HTERT RPE-1 (cell line): Measurements from ENCODE around the gene IQSEC3.

Source experiments
- in situ Hi-C: fragments of 300-500 bp; cut with MboI; formaldehyde crosslinking; loops from 4 replicates; pipeline ENCODE4 v1.14.3; 2020; ENCODE audit warnings: low sequenced_read_pairs

IQSEC3 gene

DNA sequence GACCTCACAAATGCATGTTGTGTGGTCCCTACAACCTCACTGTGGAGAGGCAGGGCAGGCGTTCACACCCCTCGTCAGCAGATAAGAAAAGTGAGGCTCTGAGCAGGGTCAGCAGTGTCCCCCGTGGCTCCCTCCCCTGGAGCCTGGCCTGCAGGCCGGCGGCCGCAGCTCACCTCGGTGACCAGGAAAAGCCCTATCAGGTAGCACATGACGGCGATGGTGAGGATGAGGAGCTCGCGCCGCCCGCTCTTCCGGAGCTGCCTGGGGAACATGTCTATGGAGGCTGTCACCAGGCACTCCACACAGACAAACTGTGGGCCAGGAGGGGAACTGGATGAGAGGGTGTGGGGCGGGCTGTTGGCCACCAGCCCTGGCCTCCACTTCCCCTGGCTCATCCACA, 129.4 kb downstream of the IQSEC3 start:
- in situ Hi-C loops = no loop called here

DNA sequence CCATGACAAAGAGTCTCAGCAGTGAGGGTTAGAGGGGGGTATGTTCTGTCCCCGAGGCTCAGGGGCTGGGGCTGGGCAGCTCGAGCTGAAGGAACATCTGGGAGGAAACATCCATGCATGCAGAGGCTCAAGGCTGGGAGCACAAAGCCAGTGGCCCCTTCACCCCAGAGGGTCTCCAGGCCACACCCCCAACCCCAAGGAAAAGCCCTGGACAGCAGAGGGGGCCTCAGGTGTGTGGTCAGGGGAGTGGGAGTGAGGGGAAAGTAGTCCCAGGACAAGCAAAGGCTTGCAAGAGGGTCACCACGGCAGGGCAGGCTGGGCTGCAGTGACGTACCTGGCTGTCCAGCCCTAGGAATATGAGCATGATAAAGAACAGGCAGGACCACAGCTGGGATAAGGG, 129.9 kb downstream of the IQSEC3 start:
- in situ Hi-C loops = no loop called here

DNA sequence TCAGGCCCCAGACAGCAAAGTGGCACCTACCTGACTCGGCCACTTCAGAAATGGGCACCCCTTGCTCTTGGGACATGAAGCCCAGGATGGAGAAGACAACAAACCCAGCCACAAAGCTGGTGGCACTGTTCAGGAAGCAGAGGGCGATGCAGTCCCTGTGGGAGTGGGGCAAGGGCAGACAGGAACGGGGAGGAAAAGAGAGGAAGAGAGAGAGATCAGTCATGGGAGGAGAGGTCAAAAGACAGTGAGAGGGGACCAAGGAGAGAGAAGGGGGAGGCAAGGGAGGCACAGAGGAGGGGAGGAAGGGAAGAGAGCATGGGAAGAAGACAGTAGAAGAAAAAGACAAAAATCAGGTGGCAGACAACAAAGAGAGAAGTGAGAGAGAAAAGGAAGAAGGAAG, 130.8 kb downstream of the IQSEC3 start:
- in situ Hi-C loops = no loop called here

DNA sequence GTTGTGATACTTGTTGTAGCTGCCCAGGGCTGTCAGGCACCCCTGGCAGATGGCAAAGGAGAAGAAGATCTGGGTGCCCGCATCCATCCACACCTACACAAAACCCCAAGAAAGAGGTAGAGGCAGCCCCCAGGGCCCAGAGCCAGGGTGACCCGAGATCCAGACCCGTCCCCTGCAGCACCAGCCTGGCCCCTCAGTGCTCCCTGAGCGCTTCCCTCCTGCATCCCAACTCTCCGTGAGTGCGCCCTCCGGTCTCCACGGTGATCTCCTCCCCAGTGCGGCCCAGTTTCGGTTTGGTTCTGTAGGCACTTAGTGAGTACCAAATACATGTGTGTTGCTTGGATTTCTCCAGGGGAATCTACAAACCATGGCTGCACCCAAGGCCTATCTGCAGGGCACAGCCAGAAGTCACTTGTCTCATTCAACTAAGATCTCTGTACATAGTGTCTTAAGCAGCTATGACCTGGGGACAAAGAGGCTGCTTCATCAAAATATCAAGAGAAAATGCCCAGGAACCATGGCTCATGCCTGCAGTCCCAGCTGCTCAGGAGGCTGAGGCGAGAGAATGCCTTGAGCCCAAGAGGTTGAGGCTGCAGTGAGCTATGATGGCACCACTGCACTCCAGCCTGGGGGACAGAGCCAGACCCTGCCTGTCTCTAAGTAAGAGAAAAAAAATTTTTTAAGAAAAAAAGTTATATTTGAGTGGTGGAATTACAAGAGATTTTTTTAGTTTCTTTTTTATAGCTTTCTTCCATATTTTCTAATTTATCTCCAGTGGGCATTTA, 131.5 kb downstream of the IQSEC3 start:
- in situ Hi-C loops = no loop called here

DNA sequence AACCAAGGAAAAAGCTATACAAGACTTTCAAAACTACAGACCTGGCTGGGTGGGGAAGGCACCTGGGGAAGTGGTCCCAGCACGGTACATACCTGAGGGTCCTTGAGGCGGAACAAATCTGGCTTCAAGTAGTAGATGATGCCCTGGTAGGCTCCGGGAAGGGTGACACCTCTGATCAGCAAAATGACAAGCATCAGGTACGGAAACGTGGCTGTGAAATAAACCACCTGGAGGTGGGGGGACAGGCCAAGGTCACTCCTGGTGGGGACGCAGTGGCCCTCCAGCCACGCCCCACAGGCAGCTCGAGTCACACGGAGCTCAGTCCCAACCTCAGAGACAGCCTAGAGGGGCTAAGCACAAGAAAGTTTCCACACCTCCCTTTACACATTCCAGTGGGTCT, 132.1 kb downstream of the IQSEC3 start:
- in situ Hi-C loops = no loop called here

DNA sequence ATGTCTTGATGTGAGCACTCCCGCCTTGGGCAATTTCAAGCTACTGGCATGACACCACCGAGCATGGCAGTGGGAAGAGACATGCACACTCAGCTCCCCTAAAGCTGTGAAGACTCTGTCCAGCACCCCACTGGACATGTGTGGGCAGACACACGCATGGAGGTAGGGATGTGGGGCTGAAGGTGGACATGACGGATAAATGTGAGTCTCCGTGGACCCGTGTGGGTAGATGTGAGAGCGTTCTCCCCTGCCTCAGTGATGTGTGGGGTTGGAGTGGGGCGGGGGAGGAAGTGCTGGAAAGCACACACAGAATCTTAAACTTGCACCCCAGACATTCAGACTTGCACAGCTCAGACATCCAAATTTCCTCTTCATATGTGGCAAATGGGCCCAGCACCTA, 134.8 kb downstream of the IQSEC3 start:
- in situ Hi-C loops = no loop called here

DNA sequence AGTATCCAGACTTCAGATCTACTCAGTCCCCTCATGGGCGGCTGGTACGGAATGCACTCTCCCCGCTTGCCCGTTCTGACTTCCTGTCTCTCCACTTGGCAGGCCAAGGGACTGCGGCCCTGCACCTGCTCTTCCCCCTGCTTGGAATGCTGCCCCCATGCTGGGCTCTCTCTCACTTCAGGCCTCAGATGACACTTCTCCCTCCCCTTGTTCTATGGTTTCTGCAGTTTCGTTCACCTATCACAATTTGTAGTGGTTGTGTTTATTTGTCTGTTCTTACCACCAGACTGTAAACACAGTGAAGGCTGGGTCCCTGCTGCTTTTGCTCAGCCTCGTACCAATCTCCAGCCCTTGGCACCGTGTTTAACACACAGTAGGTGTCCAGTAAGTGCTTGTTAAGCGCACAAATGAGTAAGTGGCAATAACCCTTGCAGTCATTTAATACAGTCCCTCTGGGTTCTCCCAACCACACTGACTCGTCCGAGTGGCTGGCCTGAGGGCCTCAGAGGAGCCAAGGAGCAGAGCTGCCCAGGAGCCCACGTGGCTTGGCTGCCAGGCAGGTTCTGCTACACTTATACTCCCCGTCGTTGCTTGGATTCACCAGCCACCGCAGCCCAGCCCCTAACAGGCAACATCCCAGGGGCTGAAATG, 135.6 kb downstream of the IQSEC3 start:
- in situ Hi-C loops = no loop called here

DNA sequence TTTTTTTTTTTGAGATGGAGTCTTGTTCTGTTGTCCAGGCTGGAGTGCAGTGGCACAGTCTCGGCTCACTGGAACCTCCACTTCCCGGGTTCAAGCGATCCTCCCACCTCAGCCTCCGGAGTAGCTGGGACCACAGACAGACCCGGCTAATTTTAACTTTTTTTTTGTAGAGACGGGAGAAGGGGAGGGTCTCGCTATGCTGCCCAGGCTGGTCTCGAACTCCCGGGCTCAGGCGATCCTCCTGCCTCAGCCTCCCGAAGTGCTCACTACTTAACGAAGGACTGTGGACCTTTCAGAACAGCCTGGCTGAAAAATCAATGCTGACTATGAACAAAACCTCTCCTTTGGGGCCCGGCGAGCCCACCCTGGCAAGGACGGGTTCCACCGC, 136.5 kb downstream of the IQSEC3 start:
- in situ Hi-C loops = no loop called here

DNA sequence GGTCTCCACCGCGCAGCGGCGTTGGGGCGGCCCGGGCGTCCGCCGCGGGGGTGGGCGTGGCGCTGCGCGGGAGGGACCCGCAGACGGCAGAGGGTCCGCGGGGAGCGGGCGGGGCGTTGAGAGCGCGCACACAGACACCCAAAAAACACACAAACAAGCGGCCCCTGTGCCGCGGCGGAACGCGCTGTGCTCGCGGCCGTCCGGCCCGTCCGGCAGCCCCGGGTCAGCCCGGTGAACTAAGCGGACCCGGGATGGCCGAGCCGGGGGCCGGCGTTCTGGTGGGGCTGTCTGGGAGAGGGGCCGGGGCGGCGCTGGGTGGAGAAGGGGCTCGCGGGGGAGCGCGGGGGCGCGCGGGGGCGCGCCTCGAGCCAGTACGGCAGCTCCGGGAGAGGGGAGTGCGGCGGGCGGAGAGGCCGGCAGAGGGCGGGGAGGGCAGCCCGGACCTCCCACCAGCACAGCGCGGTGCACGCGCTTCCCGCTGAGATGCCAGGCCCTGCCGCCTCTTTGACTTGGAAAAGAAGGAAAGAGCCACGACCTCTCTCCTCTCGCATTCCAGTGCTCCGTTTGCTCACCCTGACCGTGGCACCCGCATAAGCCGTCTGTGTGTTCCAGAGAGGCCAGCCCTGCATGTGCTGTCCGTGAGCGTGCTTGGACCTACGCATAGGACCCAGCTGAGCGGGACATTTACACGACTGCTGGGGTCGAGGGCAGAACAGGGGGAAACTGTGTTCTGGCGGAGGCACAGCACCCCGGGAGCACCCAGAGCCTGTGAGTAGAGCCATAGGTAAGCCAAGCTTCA, 137.1 kb downstream of the IQSEC3 start:
- in situ Hi-C loops = no loop called here

DNA sequence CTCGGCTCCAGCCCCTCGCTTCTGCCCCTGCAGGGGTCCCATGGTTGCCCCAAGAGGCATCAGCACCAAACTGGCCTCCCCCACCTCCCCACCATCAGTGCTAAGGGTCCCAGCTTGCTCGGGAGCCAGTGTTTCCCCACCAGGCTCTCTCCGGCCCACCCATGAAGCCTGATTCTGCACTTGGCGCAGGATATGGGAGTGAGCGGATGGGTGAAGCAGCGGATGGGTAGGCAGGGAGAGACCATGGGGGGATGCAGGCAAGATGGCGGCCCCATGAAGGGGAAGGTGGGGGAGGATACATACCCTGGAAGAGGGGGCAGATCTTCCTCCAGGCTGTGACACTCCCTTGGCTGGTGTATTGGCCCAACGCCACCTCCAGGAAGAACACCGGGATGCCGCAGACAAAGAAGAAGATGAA, 137.7 kb downstream of the IQSEC3 start:
- in situ Hi-C loops = no loop called here

DNA sequence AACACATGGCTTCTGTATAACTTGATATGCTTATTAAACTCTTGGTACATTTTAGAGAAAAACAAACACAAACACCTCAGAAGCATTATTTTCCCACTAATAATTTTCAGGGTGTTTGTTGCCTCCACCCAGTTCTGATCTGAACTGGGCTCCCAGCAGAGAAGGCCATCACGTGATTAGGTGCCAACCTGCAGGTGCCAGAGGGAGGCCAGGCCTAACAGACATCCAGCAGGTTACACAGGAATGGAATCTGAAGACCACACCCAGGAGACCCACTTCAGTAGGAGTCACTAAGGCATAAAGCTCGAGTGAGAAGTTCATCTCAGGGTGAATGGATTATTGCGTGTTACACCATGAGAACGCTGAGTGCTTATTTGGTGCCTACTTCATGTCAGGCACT, 138.5 kb downstream of the IQSEC3 start:
- in situ Hi-C loops = no loop called here

DNA sequence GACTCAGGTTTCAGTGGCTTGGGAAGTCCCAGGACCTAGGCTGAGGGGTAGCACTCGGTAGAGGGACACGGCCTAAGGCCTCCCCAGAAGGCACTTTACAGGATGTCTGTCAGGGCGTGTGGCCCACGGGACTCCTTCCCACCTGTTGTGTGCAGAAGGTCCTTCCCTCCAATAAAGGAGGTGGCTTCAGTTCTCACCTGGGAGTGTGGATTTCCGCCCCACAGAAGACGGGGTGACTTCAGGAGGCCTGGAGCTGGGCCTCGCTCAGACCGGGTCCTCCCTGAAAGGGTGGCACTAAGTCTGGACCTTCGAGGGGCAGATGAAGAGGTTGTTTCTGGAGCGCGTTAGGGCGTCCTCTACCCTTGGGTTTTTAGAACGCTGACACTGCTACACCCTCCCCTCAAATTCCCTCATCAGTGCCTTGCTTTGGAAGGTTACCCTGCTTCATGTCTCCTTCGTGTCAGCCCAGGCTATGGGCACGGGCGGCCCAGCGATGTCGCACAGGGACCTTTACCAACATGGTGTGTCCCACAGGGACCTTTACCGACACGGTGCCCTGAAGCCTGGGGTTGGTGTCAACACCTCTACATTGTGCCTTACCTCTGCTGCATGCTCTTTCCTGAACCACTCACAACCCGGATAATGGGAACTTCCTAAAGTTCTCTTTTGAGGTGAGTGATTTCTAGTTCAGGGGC, 140.3 kb downstream of the IQSEC3 start:
- in situ Hi-C loops = no loop called here

DNA sequence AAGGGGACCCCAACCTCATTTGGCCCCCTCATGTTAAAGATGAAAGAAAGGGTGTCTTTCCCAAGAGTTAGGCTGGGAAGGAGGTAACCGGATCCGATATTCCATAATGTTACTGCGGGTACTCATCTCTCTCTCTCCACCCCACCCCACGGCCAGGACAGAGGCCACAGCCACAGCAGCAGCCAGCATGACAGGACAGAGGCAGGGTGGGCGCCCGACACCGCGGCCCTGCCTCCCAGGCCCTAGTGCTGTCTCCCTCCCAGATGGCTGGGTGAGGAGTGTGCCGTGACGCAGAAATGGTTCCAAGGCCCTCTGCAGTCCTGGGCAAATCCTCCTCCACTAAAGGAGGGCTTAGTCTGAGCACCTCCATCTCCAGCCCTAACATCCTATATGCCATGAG, 141.2 kb downstream of the IQSEC3 start:
- in situ Hi-C loops = no loop called here

DNA sequence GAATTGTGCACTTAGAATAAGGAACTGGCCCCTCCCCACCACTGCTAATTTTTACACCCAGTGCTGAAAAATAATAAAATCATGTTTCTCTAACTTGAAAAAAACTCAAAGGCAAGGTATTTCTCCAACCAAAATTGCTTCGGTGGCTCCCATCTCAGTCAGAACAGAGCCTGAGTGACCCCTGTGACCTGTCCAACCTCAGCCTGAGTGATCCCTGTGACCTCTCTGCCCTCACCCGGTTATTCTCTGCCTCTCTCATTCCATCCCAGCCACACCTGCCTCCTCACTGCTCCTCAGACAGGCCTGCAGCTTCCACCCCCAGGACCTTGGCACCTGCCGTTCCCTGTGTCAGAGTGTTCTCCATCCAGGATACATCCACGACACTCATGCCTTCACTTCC, 142.2 kb downstream of the IQSEC3 start:
- in situ Hi-C loops = no loop called here

DNA sequence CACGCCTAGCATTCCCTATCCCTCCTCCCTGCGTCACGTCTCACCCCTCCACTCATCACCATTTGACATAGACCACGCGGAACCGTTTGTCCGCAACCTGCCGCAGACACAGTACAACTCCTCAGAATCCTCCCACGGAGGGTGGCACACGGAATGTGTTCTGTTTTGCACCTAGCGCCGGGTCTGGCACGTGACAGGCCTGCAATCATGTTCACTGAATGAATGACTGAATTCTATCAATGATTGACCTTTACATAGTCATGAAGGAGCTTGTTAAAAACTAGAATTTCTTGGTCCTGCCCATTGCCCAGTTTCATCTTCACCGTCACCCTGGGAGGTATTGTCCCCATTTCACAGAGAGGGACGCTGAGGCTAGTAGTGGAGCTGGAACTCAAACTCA, 142.7 kb downstream of the IQSEC3 start:
- in situ Hi-C loops = no loop called here

DNA sequence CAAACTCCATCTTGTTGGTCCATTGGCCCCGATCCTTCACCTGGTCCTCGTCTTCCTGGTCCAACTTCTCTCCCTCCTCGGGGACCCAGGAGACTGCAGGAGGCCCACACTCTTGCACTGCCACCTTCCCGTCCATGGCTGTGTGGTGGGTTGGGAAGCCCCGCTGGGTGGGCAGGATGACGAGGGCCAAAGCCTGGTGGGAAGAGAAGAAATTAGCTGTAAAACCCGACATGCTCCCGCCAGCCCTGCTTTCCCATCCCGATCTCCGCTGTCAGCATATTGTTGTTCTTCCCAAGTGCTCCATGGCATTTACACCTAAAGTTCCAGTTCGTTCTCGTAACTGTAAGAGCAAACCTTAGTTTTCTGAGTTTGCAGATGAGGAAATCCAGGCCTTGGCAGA, 143.3 kb downstream of the IQSEC3 start:
- in situ Hi-C loops = no loop called here

DNA sequence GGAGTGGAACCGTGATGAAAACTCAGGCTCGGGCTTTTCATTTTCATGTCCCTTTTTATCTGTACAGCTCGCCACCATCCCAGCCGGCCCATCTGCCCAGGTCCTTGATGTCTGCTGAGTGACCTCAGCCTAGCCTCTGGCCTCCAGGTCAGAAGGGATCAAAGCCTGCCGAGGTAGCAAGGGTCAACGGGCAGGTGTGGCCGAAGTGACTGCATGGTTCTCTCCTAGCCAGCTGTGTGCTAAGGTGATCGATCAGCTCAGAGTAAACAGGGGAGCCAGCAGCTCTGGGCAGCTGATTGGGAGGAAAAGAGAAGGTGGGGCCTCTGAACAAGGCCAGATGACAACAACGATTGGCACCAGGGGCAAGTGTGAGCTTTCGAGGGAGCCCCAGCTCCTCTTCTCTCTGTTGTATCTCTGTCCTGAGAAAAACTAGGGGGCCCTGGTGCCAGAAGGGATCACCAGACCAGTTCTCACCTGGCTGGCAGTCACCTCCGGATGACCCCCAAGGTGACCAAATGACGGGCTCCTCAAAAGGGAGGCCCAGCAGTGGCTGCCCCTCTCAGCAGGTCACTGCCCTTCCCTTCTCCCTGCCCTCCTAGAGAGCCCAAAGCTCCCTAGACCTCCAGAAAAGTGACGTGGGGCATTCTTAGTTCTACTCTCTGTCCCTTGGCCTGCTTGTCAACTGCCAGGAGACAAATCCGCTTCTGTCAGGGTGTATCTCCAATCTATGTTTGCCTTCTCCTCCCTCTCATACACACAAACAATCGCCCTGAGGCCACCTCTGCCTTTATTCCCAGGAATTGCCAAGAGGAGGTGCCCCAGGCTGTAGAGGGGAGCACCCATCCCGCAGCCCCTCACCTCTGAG, 143.9 kb downstream of the IQSEC3 start:
- in situ Hi-C loops = no loop called here

DNA sequence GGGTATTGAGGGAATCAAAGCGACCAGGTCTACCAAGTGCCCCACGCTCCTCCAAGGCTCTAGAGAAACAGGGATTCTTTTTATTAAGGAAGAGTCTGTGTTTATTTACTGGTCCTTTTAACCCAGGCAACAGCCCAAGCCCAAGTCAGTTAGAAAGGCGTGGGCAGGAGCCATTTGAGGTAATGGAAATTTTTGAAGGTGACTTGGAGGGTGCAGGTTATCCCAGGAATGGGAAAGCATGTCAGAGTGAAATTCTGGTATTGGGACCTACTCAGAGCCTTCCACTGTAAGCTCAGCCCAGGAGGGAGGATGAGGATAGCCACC, 144.5 kb downstream of the IQSEC3 start:
- in situ Hi-C loops = no loop called here

DNA sequence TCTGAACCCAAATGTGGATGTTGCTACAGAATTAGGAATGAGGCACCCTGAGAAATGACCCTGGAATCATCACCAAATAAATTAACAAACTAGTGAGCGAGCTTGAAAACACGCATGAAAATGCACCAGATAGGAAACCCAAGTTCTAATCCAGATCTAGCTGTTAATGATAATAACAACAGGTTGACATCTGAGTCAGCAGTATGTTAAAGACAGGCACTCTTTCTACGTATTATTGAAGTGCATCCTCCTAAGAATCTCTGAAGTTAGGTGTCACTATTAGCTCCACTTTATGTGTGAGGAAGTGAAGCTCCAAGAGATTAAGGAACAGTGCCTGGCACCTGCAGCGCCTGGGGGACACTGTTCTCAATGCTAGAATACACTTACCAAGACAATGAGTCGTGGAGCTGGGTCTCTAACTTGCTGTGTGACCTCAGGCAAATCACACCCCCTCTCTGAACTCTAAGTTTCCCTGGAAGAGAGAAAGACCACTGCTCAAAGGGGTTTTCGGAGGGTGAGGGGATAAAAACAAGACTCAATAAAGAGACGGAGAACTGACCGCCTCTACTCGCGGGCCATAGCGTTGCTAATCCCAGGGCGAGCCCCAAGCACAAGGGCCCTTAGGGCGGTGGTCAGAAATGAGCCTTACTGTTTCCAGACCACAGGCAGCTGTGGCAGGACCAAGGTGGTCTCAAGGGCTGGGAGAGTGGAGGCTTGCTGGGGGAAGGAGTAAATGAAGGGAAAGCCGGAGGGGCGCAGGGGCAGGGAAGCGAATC, 145.3 kb downstream of the IQSEC3 start:
- in situ Hi-C loops = no loop called here

DNA sequence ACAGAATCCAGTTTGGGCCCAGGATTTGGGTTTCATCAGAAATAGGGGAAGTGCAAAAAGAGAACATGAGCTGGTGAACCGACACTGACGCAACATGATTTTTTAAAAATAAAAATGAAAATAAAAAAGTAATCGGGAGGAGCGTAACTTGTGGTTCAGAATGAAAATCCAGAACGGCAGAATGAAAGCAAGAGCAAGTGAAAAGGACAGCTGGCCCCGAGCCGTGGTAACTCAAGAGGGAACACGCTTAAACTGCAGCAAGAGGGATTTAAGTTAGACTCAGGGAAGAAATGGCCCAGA, 145.8 kb downstream of the IQSEC3 start:
- in situ Hi-C loops = no loop called here
